ENCODE data around the gene CLPSL1. TPM values are rescaled to one million over a fixed set of nuclear protein-coding genes. Genes with fewer than 3 reads are reported as not detected.
"Not testable (repeated sequence)": the region's sequence is repeated elsewhere in the genome, so short reads cannot be mapped to it uniquely, and the experiment has no call there.

CLPSL1 gene
- total RNA-seq (2022): not detected in 2 replicates
- Bru-seq, nascent RNA: percentile 9 among the genes with signal in this experiment
- percentile 9 among the genes with signal in this experiment for BruChase-seq, experiment 1, labeled RNA remaining after a 6-hour chase
- percentile 18 among the genes with signal in this experiment for BruChase-seq, experiment 2, labeled RNA remaining after a 2-hour chase
- long read RNA-seq: 0 reads

DNA sequence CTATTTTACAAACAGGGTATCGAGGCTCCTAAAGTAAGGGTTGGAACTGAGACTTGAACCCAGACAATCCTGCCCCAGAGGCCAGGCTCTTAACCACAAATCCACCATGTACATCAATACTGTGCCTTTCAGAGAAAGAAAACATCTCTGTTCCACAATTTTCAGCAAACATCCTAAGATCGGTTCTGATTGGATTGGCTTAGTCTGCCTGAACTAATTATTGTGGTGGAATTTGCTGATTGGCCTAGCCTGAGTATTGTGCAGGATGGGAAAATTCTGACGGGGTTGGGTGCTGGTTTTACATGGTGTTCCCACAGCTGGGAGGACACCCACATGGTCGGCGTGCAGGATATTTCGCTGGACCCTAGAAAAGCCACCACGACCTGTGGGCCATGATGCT is at the start of gene CLPSL1:
CLPSL1 (plus strand) TSS at position 301 of the 400 bp plus-strand sequence; CDS start at position 393, 92 bp downstream.
- intact Hi-C loops (cut with micrococcal nuclease; ENCODE audit: unreplicated experiment): no loop called here
- CTCF ChIA-PET: no interaction called here
- Mint-ChIP-seq H3K36me3 (ENCODE audit: insufficient read depth, unreplicated experiment) (peaks cover 2% of the 10 kb centered on the region), H3K9me3 (ENCODE audit: low read depth, unreplicated experiment) (no peaks in the 10 kb centered on the region), H3K4me1 (ENCODE audit: low read depth, unreplicated experiment) (peaks cover 40% of the 10 kb centered on the region), H3K27ac (ENCODE audit: unreplicated experiment) (no peak within 1 kb of the TSS), H3K27me3 (ENCODE audit: unreplicated experiment) (peaks cover 16% of the 10 kb centered on the region), H3K4me3 (ENCODE audit: low read depth, unreplicated experiment) (no peak within 1 kb of the TSS)
- DNase-seq: no peak
- no peak for TF ChIP-seq CTCF (IDR thresholded peaks at IDR 0.05; ENCODE audit: unreplicated experiment)
- no TSS peak for BruUV-seq (replicated peaks)

- Mint-ChIP-seq H3K36me3 (ENCODE audit: insufficient read depth, unreplicated experiment) (peaks cover 22% of the 10 kb centered on the region), H3K4me3 (ENCODE audit: low read depth, unreplicated experiment) (peak overlapping the region; percentile 81), H3K27me3 (ENCODE audit: unreplicated experiment) (no peaks in the 10 kb centered on the region), H3K9me3 (ENCODE audit: low read depth, unreplicated experiment) (no peaks in the 10 kb centered on the region), H3K4me1 (ENCODE audit: low read depth, unreplicated experiment) (peaks cover 31% of the 10 kb centered on the region), H3K27ac (ENCODE audit: unreplicated experiment) (no peak overlapping the region)
- no peak for TF ChIP-seq CTCF (IDR thresholded peaks at IDR 0.05; ENCODE audit: unreplicated experiment)
- DNase-seq: peak; percentile 83
- CTCF ChIA-PET: no interaction called here
- BruUV-seq (replicated peaks): no TSS peak
- intact Hi-C loops (cut with micrococcal nuclease; ENCODE audit: unreplicated experiment): no loop called here
Observed at GRCh38 chr6:35731414-35731735, 49.4 kb upstream of the CLPSL1 start.

DNA sequence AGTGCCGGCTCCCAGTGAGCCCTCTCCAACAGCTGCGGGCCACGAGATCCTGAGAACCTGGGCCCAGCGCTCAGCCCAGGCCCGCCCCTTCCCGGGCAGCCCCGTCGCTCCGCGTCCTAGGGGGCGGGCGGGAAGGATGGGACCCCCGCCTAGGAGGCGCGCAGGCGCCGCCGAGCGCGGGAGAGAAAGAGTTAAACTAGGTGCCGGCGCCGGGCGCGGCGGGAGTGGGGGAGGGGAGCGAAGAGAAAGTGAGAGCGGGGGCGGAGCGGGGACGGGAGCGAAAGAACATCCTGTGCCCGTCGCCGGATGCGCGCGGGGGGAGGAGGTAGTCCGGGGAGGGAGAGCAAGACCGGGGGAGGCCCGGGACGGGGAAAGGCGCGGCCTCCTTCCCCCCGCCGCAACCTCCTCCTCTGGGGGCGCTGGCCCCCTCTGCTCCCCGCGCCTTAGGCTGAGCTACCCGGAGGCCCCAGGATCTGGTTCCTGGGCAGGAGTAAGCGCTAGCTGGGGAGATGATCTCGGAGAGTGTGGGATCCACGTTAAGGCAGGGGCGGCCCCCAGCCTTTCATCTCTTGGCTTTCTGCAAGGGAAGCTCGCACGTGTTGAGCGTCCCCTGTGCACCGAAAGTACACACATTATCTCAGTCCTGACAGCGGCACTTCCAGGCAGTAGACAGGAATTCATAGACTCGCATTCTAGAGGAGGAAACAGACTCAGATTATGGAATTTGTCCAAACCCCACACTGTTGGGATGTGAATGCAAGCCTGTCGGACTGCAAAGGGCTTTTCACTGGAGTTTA is 48.9 kb upstream of the CLPSL1 start:
- Mint-ChIP-seq H3K27ac (ENCODE audit: unreplicated experiment) (no peak overlapping the region), H3K27me3 (ENCODE audit: unreplicated experiment) (no peaks in the 10 kb centered on the region), H3K9me3 (ENCODE audit: low read depth, unreplicated experiment) (no peaks in the 10 kb centered on the region), H3K4me3 (ENCODE audit: low read depth, unreplicated experiment) (peak overlapping the region; percentile 81), H3K36me3 (ENCODE audit: insufficient read depth, unreplicated experiment) (peaks cover 19% of the 10 kb centered on the region), H3K4me1 (ENCODE audit: low read depth, unreplicated experiment) (peaks cover 26% of the 10 kb centered on the region)
- intact Hi-C loops (cut with micrococcal nuclease; ENCODE audit: unreplicated experiment): no loop called here
- no TSS peak for BruUV-seq (replicated peaks)
- CTCF ChIA-PET: interaction anchor here (0.6 kb wide), 1 partner anchor 108 kb away, joined by 3 read pairs; no protein-coding TSS in a partner anchor
- no peak for TF ChIP-seq CTCF (IDR thresholded peaks at IDR 0.05; ENCODE audit: unreplicated experiment)
- peak; percentile 91 for DNase-seq

DNA sequence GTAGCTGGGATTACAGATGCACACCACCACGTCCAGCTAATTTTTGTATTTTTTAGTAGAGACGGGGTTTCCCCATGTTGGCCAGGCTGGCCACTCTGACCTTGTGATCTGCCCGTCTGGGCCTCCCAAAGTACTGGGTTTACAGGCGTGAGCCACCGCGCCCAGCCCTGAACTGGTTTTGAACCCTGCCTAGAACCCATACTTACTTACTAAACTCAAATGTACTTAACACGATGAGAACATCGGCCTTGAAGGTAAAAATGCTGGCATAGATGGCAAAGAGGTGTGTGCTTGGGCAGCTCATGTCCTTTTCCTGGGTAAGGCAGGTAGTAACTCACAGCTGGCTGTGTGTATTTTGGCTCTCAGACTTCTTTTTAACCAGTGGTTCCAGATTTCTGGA is 47.2 kb upstream of the CLPSL1 start:
- DNase-seq: no peak
- H3K27me3 Mint-ChIP-seq (ENCODE audit: unreplicated experiment): no peaks in the 10 kb centered on the region
- H3K27ac Mint-ChIP-seq (ENCODE audit: unreplicated experiment): no peak overlapping the region
- no TSS peak for BruUV-seq (replicated peaks)
- H3K36me3 Mint-ChIP-seq (ENCODE audit: insufficient read depth, unreplicated experiment): peaks cover 10% of the 10 kb centered on the region
- TF ChIP-seq CTCF (IDR thresholded peaks at IDR 0.05; ENCODE audit: unreplicated experiment): no peak
- H3K4me3 Mint-ChIP-seq (ENCODE audit: low read depth, unreplicated experiment): no peak overlapping the region
- CTCF ChIA-PET: interaction anchor here (0.8 kb wide), 1 partner anchor 77 kb away, joined by 3 read pairs; no protein-coding TSS in a partner anchor
- intact Hi-C loops (cut with micrococcal nuclease; ENCODE audit: unreplicated experiment): no loop called here
- H3K9me3 Mint-ChIP-seq (ENCODE audit: low read depth, unreplicated experiment): no peaks in the 10 kb centered on the region
- peaks cover 20% of the 10 kb centered on the region for H3K4me1 Mint-ChIP-seq (ENCODE audit: low read depth, unreplicated experiment)

GRCh38 chr6:35734319-35734718 is 46.5 kb upstream of the CLPSL1 start:
- intact Hi-C loops (cut with micrococcal nuclease; ENCODE audit: unreplicated experiment); DNase-seq; H3K4me3 Mint-ChIP-seq (ENCODE audit: low read depth, unreplicated experiment); H3K27ac Mint-ChIP-seq (ENCODE audit: unreplicated experiment); H3K27me3 Mint-ChIP-seq (ENCODE audit: unreplicated experiment); H3K36me3 Mint-ChIP-seq (ENCODE audit: insufficient read depth, unreplicated experiment); BruUV-seq (replicated peaks); H3K9me3 Mint-ChIP-seq (ENCODE audit: low read depth, unreplicated experiment): not testable (repeated sequence)
- CTCF ChIA-PET: interaction anchor here (0.7 kb wide), 2 partner anchors 160 to 361 kb away, joined by 4 to 5 read pairs; no protein-coding TSS in a partner anchor
- H3K4me1 Mint-ChIP-seq (ENCODE audit: low read depth, unreplicated experiment): peaks cover 15% of the 10 kb centered on the region

All from Calu3 (cell line).